ENCODE measurements around the gene MESD.

MESD gene

GRCh38 chr15:80945605-80946004, 44.0 kb downstream of the MESD start:
- TF ChIP-seq, protein P1, sequence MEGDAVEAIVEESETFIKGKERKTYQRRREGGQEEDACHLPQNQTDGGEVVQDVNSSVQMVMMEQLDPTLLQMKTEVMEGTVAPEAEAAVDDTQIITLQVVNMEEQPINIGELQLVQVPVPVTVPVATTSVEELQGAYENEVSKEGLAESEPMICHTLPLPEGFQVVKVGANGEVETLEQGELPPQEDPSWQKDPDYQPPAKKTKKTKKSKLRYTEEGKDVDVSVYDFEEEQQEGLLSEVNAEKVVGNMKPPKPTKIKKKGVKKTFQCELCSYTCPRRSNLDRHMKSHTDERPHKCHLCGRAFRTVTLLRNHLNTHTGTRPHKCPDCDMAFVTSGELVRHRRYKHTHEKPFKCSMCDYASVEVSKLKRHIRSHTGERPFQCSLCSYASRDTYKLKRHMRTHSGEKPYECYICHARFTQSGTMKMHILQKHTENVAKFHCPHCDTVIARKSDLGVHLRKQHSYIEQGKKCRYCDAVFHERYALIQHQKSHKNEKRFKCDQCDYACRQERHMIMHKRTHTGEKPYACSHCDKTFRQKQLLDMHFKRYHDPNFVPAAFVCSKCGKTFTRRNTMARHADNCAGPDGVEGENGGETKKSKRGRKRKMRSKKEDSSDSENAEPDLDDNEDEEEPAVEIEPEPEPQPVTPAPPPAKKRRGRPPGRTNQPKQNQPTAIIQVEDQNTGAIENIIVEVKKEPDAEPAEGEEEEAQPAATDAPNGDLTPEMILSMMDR (conservative IDR thresholded peaks at IDR 0.05; ENCODE audit: low read depth, low read length), result no peak
- DNase-seq (ENCODE audit: low read depth), result no peak
- H3K4me3 ChIP-seq (ENCODE audit: low read length), result no peak overlapping the region

DNA sequence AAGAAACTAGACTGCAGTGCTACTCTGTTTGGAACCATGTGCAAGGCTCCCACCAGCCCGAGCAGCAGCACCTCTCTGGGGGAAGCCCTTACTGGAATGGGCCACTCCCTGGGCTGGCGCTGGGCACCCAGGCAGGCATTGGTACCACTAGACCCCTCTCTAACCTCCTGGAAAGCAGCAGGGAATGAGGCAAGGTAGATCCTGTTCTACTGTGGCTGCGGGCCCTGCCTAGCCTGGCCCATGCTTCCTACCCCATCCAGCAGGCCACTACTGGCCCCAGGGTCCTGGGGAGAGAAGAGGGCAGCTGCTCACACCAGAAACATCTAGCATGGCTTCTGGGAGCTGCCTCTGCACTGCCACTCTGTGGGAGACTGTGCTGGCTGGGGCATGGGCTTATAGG, 44.8 kb downstream of the MESD start:
- DNase-seq (ENCODE audit: low read depth), result no peak
- no peak overlapping the region for H3K4me3 ChIP-seq (ENCODE audit: low read length)
- TF ChIP-seq, protein P1 (conservative IDR thresholded peaks at IDR 0.05; ENCODE audit: low read depth, low read length), result no peak

- no peak for DNase-seq (ENCODE audit: low read depth)
- H3K4me3 ChIP-seq (ENCODE audit: low read length), result no peak overlapping the region
- TF ChIP-seq, protein P1 (conservative IDR thresholded peaks at IDR 0.05; ENCODE audit: low read depth, low read length), result no peak
These were observed 46.7 kb downstream of the MESD start for GRCh38 chr15:80942746-80943565.

GRCh38 chr15:80942266-80942665, 47.4 kb downstream of the MESD start:
- DNase-seq (ENCODE audit: low read depth), result no peak
- TF ChIP-seq, protein P1 (conservative IDR thresholded peaks at IDR 0.05; ENCODE audit: low read depth, low read length), result no peak
- H3K4me3 ChIP-seq (ENCODE audit: low read length), result no peak overlapping the region

DNA sequence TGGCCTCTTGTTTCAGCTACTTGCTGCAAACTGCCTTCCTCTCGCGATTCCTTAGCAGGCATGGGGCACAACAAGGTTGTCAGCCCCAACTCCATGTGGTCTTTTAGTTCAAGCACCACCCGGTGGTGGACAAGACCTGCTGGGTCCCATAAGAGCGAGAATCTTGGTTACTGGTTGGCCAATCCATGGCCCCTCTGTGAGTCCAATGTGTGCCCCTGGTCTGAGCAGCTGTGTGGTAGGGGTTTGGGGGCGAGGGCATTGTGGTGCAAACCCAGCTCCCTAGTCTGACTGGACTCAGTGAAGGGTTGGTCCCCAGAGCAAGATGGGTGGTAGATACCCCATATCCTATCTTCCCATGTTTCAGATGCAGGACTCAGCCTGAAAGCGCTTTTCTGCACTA, 48.8 kb downstream of the MESD start:
- H3K4me3 ChIP-seq (ENCODE audit: low read length), result no peak overlapping the region
- TF ChIP-seq, protein P1 (conservative IDR thresholded peaks at IDR 0.05; ENCODE audit: low read depth, low read length), result no peak
- no peak for DNase-seq (ENCODE audit: low read depth)

DNA sequence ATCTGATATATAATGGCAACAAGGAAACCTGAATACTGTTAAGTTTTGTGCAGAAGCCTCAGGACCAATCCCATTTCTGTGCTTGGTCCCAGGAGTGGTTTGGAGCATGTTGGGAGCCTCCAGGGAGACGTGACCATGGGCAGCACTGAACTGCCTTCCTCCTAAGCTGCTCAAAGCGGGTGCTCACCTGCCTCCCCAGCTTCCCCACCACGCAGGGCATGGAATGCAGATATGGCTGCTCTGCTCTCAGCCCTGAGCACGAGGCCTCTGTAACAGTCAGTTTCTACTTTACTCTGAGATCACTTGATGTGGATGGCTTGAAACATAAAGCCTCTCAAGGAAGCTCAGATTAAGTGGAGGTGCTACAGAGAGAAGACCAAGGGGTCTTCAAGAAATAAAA, 49.3 kb downstream of the MESD start:
- no peak for DNase-seq (ENCODE audit: low read depth)
- no peak overlapping the region for H3K4me3 ChIP-seq (ENCODE audit: low read length)
- TF ChIP-seq, protein P1 (conservative IDR thresholded peaks at IDR 0.05; ENCODE audit: low read depth, low read length), result no peak

DNA sequence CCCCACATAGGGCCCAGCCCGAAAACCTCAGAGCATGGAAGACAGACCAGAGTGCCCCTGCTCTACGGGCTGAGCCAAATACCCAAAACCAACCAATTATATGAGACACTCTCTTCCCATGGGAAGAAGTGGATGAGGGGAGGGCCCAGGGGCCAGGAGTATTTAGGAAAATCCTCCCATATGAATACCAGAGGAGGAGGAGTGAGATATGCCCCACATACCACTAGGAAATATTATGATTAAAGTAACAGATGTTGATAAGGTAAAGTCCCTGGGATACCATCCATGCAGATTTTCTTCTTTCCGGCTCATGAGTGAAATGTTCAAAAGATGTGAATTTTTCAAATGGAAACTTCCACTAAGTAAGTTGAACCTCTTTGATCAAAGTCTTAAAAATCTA, 50.4 kb downstream of the MESD start:
- TF ChIP-seq, protein P1 (conservative IDR thresholded peaks at IDR 0.05; ENCODE audit: low read depth, low read length), result no peak
- H3K4me3 ChIP-seq (ENCODE audit: low read length), result no peak overlapping the region
- DNase-seq (ENCODE audit: low read depth), result no peak

Measured in retinal pigment epithelial cell (primary cell).